GM18873 (cell line): ENCODE results near the gene A1BG.
"Not testable (repeated sequence)": the region's sequence is repeated elsewhere in the genome, so short reads cannot be mapped to it uniquely, and the experiment has no call there.

ENCODE experiments used
- ATAC-seq: cut with Tn5 transposase; IDR thresholded peaks from one replicate; pipeline ENCODE4 v1.9.1; 2021; ENCODE audit warnings: mild to moderate bottlenecking, moderate library complexity, moderate number of reproducible peaks; ENCODE audit not compliant: unreplicated experiment, low FRiP score

The A1BG gene

DNA sequence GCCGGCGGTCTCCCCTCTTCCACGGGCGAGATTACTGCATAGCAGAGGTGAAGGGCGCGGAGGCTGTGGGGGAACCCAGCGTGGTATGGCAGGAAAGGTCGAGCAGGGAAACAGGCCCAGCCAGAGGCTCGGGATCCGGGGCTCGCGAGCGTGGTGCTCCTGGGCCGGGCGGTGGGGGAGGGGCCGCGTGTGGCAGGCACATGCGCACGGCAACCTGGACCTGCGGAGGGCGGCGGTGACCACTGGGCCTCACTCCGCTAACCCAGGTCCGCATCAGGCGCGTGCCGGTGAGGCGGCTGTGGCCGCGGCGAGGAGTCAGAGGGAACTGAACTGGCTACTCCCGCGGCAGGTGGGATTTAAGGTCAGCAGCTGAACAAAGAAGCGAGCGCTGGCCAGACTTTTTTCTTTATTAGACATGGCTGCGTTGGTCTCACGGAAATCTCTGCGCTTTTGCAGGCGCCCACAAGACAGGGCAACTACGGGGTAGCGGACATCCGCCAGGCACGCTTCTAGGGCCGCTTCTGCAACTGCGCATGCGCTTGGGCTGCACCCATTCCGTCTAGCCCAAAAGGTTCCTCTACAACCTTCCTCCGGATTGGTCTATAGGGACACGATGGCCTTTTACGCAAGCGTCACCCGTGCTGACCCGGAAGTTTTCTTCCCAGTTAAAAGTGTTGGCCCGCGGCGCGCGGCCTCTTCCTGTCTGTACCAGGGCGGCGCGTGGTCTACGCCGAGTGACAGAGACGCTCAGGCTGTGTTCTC lies 33.5 kb upstream of the A1BG start, which contains the start of gene RPS5:
RPS5 (plus strand) TSS at position 694 of the 762 bp plus-strand sequence. CDS start 869 bp downstream, outside the sequence.
- ATAC-seq, result peak; percentile 77

DNA sequence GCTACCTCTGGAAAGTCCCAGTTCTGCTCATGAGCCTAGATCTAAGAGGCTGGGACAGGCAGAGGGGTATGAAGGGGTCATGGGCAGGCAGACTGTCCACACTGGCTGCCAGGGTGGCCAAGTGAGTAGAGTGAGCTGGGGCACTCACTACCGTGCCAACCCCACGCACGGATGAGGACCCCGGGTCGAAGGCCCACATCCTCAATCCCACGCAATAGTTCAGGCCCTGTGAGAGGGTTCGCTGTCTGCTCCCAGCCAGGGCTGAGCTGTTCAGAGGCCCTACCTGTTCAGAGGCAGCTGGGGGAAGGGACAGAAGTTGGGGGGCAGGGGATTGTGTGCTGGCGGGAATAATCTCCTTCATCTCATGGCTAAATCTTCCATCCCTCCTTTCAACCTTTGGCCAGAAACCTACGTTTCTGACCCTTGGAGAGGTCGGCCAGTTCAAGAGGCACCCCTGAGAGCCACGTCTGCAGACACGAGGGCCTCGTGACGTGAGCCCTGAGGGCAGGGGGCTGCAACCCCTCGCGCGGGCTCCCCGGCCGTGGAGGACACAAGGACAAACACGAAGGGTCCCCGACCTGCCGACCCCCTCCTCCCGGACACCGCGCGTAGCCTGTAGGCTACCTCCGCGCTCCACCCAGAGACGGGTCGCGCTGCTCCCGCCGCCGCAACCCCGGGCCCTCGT lies 32.7 kb upstream of the A1BG start:
- no peak for ATAC-seq

DNA sequence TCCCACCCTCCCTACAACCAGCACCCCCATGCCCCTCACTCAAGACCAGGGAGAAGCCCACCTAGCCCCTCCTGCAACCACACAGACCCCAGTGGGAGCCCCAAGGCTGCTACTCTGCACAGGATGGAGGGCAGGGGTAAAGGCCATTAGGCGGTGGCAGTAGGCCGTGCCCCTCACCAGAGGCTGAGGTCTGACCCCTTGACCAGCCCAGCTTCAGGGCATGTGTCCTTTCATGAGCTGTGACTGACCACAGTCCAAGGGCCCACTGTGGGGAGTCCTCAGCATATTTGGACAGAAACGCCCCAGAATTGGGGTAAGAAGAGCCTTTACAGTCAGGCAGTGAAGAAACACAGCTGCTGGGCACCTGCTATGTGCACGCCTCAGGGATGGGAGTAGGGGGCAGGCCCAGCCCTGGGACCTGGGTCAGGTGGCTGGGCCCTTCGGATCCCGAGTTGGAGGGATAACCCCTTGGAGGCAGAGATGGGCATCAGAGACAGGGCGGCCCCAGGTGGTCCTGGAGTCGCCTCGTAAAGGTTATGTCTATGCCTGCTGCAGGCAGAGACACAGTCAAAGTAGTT lies 32.1 kb upstream of the A1BG start:
- ATAC-seq, result no peak

DNA sequence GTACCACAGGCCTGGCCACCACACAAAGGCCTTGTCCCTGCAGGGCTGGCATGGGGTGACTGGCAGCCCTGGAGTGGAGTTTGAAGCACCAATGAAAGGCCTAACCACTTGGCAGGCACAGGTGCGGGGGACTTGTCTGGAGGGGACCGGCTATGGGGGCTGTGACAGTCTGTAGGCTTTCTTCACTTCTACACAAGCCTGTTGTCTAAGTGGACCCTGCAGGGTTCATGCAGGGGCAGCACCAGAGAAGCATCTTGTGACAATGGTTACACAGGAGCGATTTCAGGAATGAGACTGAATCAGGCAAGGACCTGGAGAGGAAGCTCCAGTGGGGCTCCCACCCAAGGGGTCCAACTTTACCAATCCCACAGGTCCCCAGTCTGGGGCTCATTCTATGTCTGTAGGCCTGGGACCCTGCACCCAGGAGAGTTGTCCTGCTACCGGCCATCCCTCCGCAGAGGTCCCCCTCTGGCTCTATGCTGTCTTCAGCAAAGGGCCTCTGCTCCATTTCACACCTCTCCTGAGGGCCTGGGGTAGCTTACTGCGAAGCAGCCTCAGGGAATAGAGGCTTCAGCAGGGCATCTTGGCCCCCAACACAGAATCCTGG lies 29.8 kb upstream of the A1BG start:
- no peak for ATAC-seq

- no peak for ATAC-seq
Observed at GRCh38 chr19:58381460-58382212, 28.3 kb upstream of the A1BG start.

DNA sequence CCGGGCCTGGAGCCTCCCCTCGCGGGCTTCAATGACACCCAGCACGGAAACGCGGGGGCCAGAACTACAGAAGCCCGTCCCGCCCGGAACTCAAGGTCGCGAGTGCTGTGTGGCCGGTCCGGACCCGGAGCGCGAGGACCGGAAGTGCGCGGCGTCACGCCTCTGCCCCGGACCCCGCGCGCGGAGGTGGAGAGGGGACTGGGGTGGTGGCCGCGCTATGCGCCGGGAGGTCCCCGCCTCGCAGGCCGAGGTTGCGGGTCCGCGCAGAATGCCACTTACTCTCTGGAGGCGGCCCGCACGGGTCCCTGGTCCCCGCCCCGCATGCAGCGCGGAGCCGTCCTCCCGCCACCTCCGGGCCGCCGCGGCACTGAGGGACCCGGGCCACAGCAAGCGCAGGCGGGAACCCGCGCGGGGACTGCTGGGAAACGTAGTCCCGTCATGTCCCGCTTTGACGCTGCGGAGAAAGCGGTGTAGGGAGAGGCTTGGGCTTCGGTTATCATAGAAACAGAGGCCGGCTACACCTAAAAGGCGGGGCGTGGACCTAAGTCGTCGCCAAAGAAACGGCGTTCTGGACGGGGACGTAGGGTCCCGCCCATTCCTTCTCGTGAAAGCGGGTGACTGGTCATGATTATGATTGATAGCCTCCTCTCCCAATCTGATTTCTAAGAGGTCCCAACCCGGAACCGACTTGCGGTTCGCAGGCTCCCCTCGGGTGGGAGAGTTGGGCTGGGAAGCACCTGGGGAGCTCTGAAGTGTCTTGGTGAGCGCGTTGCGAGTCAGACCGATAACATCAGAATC lies 27.6 kb upstream of the A1BG start, which contains the start of gene ZNF837:
ZNF837 (minus strand) TSS at position 369 of the 798 bp plus-strand sequence. CDS start 11,698 bp downstream, outside the sequence.
- peak; percentile 84 for ATAC-seq

- no peak for ATAC-seq
Observed at GRCh38 chr19:58380037-58380661, 26.9 kb upstream of the A1BG start.

- ATAC-seq, result no peak
Observed at GRCh38 chr19:58379246-58379645, 26.0 kb upstream of the A1BG start.

DNA sequence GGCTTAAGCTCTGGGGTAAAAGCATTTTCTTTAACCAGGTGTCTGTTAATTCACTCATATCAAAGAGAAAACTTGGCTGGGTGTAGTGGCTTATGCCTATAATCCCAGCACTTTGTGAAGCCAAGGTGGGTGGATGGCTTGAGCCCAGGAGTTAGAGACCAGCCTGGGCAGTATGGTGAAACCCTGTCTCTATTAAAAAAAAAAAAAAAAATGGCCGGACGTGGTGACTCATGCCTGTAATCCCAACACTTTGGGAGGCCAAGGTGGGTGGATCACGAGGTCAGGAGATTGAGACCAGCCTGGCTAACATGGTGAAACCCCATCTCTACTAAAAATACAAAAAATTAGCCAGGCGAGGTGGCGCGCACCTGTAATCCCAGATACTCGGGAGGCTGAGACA lies 23.4 kb upstream of the A1BG start:
- ATAC-seq, result not testable (repeated sequence)

GRCh38 chr19:58374200-58374599 lies 20.9 kb upstream of the A1BG start:
- no peak for ATAC-seq

DNA sequence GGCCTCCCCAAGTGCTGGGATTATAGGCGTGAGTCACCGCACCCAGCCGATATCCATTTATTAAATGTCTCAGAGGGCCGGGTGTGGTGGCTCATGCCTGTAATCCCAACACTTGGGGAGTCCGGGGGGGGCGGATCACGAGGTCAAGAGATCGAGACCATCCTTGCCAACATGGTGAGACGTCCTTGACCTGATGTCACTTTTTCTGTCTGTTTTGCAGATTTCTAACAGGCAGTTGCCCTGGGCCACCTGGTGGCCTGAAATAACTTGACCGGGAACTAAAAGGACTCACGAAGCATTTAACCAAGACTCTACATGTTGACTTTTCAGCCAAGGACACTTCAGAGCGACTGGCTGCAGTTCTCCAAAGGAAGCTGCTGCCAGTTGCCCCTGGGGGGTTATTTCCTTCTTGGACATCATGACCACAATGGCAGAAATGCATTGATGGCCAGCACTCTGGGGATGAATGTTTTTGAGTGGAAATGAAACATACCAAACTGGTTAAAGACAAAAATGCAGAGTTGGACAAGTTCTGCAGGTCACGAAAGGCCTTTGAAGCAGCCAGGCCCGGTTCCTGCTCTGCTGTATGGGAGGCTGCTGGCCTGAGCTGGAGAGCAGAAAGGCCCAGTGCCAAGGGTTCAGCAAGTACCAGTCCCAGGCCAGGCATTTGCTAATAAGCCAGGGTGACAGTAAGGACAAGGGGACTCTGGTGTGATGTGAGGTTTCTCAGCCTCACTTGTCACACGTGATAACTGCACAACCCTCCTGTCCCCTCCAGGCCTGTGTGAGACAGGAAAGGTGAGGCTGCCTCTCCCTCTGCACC lies 19.2 kb upstream of the A1BG start:
- no peak for ATAC-seq

DNA sequence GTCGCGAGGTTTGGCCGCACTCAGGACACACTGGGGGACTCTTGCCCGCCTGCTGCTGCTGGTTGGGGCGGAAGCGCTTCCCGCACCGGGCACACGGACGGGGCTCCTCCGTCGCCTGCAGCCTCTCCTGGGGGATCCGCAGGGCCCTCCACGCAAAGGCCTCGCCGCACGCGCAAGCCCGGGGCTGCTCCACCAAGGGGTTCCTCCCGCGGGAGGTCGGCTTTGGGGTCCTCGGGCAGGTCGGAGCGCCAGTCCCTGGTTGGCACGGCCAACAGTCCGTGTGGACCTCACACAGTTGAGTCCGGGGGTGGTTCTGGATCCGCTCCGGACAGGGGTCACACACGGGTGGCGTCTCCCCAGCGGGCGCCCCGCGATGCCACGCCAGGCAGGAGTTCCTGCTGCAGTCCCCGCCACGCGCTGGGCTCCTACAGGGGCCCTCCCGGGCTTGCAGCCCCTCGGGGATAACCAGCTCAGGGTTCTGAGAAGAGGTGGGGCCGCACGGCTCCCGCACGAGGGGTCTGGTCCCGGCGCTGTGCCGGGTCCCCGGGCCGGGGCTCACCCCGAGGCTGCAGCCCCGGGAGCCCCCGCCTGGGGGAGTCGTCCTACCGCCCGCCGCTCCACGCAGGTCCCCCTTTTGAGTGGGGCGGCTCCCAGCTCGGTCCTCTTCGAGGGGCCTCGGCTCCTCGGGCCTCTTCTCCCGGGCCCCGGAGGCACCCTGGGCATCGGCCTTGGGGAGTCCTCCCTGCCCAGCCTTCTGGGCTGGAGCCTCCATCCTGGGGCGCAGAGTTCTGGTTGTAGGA lies 15.5 kb upstream of the A1BG start:
- ATAC-seq, result no peak

GRCh38 chr19:58367698-58368454 lies 14.6 kb upstream of the A1BG start:
- ATAC-seq, result no peak

GRCh38 chr19:58366585-58367430 lies 13.5 kb upstream of the A1BG start:
- ATAC-seq, result no peak

- no peak for ATAC-seq
Observed at GRCh38 chr19:58364146-58364545, 10.9 kb upstream of the A1BG start.
